ENCODE results near the gene UBE2D2. TPM values are rescaled to one million over a fixed set of nuclear protein-coding genes. Genes with fewer than 3 reads are reported as not detected.

The UBE2D2 gene
- total RNA-seq, 1 experiment from 2014 or later: 193 TPM

DNA sequence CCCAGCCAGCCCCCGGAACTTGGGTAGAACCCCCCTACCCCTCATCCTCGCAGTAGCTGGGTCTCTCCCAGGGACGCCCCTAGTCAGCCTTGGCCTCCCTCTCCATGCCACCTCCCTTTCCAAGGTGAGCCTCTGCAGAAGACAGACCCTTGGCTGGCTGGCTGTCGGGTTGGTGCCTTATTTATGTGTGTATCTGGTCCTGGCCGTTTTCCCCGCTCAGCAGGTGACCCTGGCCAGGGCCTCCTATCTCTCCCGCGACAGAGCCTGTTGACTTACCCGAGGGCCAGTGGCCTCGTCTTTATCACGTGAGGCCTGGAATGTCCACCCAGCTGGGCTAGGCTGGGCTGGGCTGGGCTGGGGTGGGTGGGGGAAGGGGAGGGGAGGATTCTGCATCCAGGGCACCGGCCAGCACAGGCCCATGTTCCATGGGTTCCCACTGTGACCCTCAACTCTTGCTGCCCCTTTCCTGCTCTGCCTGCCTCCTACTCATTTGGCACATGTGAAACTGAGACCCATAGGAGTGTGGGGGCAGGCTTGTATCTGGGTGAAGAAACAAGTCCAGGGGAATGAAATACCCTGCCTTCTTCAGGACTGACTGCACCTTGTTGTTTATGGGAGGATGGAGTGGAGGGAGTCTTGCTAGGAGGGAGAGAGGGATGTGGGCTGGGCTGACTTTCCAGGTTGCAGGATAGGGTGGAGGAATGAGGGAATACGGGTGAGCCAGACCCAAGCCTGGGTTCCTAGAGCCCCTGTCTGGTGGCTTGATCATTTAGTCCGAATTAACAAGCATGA, 90.1 kb downstream of the UBE2D2 start:
- no peaks in the 10 kb centered on the region for H3K9me3 ChIP-seq
- ChIA-PET POLR2A (interaction anchor here (0.6 kb wide), 1 partner anchor 19 kb away, joined by 3 read pairs; no protein-coding TSS in a partner anchor), CTCF (interaction anchor here (0.7 to 3.8 kb wide), 3 partner anchors 16 to 105 kb away, joined by 3 to 29 read pairs (median 4); no protein-coding TSS in a partner anchor)
- H3K27me3 Mint-ChIP-seq (ENCODE audit: insufficient read depth, unreplicated experiment): no peaks in the 10 kb centered on the region
- TF ChIP-seq, protein P1, sequence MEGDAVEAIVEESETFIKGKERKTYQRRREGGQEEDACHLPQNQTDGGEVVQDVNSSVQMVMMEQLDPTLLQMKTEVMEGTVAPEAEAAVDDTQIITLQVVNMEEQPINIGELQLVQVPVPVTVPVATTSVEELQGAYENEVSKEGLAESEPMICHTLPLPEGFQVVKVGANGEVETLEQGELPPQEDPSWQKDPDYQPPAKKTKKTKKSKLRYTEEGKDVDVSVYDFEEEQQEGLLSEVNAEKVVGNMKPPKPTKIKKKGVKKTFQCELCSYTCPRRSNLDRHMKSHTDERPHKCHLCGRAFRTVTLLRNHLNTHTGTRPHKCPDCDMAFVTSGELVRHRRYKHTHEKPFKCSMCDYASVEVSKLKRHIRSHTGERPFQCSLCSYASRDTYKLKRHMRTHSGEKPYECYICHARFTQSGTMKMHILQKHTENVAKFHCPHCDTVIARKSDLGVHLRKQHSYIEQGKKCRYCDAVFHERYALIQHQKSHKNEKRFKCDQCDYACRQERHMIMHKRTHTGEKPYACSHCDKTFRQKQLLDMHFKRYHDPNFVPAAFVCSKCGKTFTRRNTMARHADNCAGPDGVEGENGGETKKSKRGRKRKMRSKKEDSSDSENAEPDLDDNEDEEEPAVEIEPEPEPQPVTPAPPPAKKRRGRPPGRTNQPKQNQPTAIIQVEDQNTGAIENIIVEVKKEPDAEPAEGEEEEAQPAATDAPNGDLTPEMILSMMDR (IDR thresholded peaks at IDR 0.05; ENCODE audit: insufficient read depth in 1 of 2, low read depth in 1 of 2, low read length in 1 of 2, severe bottlenecking in 1 of 2, unreplicated experiment in 1 of 2): no peak
- TSS peak; percentile 9 for BruUV-seq (replicated peaks)
- H3K4me1 Mint-ChIP-seq (ENCODE audit: low read depth, unreplicated experiment): peaks cover 48% of the 10 kb centered on the region
- intact Hi-C loops (cut with micrococcal nuclease; ENCODE audit: unreplicated experiment): no loop called here
- H3K4me3 Mint-ChIP-seq (ENCODE audit: unreplicated experiment): peak overlapping the region; percentile 93
- no peaks in the 10 kb centered on the region for H3K27me3 ChIP-seq (replicated peaks; ENCODE audit: control insufficient read depth, insufficient read depth, low read length)
- H3K27ac Mint-ChIP-seq (ENCODE audit: unreplicated experiment): peak overlapping the region; percentile 31
- H3K36me3 ChIP-seq (ENCODE audit: control insufficient read depth, insufficient read depth, low read length): no peaks in the 10 kb centered on the region; the same call in none of the 2 replicates
- H3K9me3 Mint-ChIP-seq (ENCODE audit: unreplicated experiment): no peaks in the 10 kb centered on the region
- peak overlapping the region; percentile 91 for H3K4me3 ChIP-seq (ENCODE audit: low read depth, low read length)
- H3K4me1 ChIP-seq: peaks cover 59% of the 10 kb centered on the region
- DNase-seq: peak; percentile 85 to 90
- H3K36me3 Mint-ChIP-seq (ENCODE audit: insufficient read depth, unreplicated experiment): peaks cover 27% of the 10 kb centered on the region

DNA sequence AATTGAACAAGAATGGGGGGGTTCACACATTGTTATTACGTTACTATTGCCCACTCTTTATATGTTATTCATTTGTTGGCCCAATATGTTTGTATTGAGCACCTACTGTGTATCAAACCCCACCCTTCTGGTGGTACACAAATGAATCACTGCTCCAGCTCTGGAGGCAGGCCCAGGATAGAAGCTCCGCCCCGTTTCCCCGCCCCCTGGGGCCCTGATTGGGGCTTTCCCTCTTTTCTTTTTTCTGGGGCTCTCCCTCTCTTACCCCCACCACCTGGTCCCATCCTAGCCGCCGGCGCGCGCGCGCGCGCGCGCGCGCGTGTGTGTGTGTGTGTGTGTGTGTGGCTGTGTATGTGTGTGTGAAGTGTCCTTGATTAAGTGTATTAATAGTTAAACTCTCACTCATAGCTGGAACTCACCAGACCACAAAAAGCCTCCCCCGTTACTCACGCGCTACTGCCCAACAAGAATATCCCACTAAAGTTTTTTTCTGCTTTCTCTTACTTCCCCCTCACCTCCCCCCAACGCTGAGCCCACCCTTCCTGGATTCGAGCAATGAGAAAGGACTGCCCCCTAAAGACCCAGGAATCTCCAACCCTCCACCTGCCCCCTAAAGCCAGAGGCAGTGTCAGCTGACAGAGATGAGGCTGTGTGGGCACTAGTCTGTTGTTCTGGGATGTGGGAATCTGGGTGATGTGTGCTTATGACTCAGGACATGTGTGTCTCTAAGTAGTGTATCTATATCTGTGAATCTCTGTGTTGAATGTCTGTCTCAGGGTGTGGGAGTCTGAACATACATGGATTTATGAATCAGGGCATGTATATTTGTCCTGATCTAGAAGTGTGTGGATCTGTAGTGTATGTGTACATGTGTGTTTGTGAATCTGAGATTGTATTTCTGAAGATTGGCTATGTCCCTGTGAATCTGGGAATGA, 91.0 kb downstream of the UBE2D2 start:
- POLR2A ChIA-PET: interaction anchor here (0.5 kb wide), 1 partner anchor 248 kb away, joined by 3 read pairs; the partner anchor contains the start of gene SPATA24
- no peaks in the 10 kb centered on the region; the same call in none of the 2 replicates for H3K36me3 ChIP-seq (ENCODE audit: control insufficient read depth, insufficient read depth, low read length)
- CTCF ChIA-PET: interaction anchor here (0.7 to 1.2 kb wide), 2 partner anchors 15 to 104 kb away, joined by 3 to 4 read pairs; no protein-coding TSS in a partner anchor
- Mint-ChIP-seq H3K4me3 (ENCODE audit: unreplicated experiment) (peak overlapping the region; percentile 93), H3K27ac (ENCODE audit: unreplicated experiment) (peak overlapping the region; percentile 31), H3K36me3 (ENCODE audit: insufficient read depth, unreplicated experiment) (peaks cover 35% of the 10 kb centered on the region), H3K27me3 (ENCODE audit: insufficient read depth, unreplicated experiment) (no peaks in the 10 kb centered on the region), H3K4me1 (ENCODE audit: low read depth, unreplicated experiment) (peaks cover 45% of the 10 kb centered on the region), H3K9me3 (ENCODE audit: unreplicated experiment) (no peaks in the 10 kb centered on the region)
- no peaks in the 10 kb centered on the region for H3K9me3 ChIP-seq
- no peaks in the 10 kb centered on the region for H3K27me3 ChIP-seq (replicated peaks; ENCODE audit: control insufficient read depth, insufficient read depth, low read length)
- no peak overlapping the region for H3K4me3 ChIP-seq (ENCODE audit: low read depth, low read length)
- peaks cover 59% of the 10 kb centered on the region for H3K4me1 ChIP-seq
- intact Hi-C loops (cut with micrococcal nuclease; ENCODE audit: unreplicated experiment): no loop called here
- no TSS peak for BruUV-seq (replicated peaks)
- TF ChIP-seq, protein P1 (IDR thresholded peaks at IDR 0.05; ENCODE audit: insufficient read depth in 1 of 2, low read depth in 1 of 2, low read length in 1 of 2, severe bottlenecking in 1 of 2, unreplicated experiment in 1 of 2): no peak
- DNase-seq: peak in 1 of 2 experiments; percentile 62

DNA sequence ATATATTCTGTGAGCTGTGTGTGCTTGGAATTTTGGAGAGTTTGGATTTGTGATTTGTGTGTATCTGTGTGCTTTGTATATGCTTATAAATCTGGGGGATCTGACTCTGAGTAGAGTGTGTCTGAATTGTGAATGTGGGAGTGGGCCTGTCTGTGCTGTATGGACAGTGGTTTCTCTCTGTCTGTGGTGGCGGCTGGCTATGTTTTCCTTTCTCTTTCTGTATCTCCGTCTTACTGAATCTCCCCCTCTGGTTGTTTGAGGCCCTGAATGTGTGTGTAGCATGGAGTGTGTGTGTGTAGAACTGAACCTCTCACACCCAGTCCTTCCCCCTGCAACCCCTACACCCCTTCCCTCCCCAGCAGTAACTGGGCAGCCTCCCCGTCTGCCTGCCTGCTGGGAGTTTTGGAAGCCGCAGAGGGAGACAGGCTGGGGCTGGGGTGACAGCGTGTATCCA, 91.7 kb downstream of the UBE2D2 start:
- no peaks in the 10 kb centered on the region for H3K9me3 ChIP-seq
- ChIA-PET POLR2A (no interaction called here), CTCF (no interaction called here)
- no peaks in the 10 kb centered on the region; the same call in none of the 2 replicates for H3K36me3 ChIP-seq (ENCODE audit: control insufficient read depth, insufficient read depth, low read length)
- no peak overlapping the region for H3K4me3 ChIP-seq (ENCODE audit: low read depth, low read length)
- no TSS peak for BruUV-seq (replicated peaks)
- Mint-ChIP-seq H3K4me3 (ENCODE audit: unreplicated experiment) (peak overlapping the region; percentile 93), H3K27me3 (ENCODE audit: insufficient read depth, unreplicated experiment) (no peaks in the 10 kb centered on the region), H3K27ac (ENCODE audit: unreplicated experiment) (peak overlapping the region; percentile 31), H3K9me3 (ENCODE audit: unreplicated experiment) (no peaks in the 10 kb centered on the region), H3K4me1 (ENCODE audit: low read depth, unreplicated experiment) (peaks cover 51% of the 10 kb centered on the region), H3K36me3 (ENCODE audit: insufficient read depth, unreplicated experiment) (peaks cover 32% of the 10 kb centered on the region)
- no peaks in the 10 kb centered on the region for H3K27me3 ChIP-seq (replicated peaks; ENCODE audit: control insufficient read depth, insufficient read depth, low read length)
- no peak for DNase-seq
- TF ChIP-seq, protein P1 (IDR thresholded peaks at IDR 0.05; ENCODE audit: insufficient read depth in 1 of 2, low read depth in 1 of 2, low read length in 1 of 2, severe bottlenecking in 1 of 2, unreplicated experiment in 1 of 2): no peak
- H3K4me1 ChIP-seq: peaks cover 57% of the 10 kb centered on the region
- intact Hi-C loops (cut with micrococcal nuclease; ENCODE audit: unreplicated experiment): no loop called here
